GM19238 (cell line): Measurements from ENCODE around the gene PAGE1.
"Not testable (repeated sequence)": the region's sequence is repeated elsewhere in the genome, so short reads cannot be mapped to it uniquely, and the experiment has no call there.

Experiments
- DNase-seq: peaks from one replicate; pipeline ENCODE4 v3.0.0; 2011; ENCODE audit warnings: low spot score; ENCODE audit not compliant: insufficient read length

PAGE1 gene, protein sequence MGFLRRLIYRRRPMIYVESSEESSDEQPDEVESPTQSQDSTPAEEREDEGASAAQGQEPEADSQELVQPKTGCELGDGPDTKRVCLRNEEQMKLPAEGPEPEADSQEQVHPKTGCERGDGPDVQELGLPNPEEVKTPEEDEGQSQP

DNA sequence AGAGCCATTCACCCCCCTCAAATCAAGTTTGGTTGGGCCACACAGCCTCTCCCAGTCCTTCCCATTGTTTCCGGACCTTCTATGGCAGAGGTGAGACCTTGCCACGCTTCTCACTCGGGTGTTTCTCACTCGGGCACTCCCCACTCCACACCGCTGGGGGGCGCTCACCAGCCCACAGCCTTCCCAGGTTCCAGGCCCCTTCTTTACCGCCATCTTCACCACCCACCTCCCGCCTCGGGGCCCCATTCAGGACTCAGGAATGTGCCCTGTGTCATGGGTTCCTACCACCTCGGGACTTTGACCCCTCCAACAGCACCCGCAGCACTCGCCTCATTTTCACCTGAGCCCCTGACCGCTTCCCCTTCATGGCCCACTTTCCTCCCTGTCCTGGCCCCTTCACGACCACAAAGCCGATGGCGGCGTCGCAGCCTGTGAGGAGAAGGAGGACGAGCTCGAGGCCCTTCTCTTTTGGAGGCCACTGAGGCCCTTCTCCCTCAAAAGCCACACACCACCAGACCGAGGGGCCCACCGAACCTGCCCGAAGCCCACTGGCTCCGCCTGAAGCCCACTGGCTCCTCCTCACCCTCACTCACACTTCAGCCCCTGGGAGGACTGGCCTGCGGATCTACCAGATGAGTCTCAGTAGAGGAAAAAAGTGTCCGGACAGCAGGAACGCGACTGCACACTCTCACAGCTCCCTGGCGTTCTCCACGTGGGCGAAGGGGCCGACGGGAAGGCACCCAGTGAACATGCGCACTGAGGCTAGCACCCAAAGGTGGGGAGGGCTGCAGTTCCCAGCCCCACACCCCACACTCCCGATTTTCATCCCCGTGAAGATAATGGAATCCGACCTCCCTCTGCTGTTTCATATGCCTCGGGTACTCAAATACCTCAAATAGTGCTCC is at the start of gene PAGE1:
Gene PAGE1, minus strand, starts transcription at position 709 of the 905 bp plus-strand sequence. CDS start 1,214 bp downstream, outside the sequence.
- DNase-seq, result no peak

DNA sequence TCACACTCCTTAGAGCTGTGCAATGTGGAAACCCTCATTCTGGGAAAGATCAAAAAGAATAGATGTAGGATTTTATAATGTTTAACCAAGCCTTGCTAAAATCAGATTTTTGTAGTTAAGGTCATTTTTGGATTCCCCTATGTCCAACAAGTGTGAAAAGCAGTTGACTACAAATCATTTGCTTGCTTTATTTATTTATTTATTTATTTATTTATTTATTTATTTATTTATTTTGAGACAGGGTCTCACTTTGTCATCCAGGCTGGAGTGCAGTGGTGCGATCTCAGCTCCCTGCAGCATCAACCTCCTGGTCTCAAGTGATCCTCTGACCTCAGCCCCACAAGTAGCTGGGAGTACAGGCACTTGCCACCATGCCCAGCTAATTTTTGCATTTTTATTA is 45.7 kb upstream of the PAGE1 start:
- not testable (repeated sequence) for DNase-seq

DNA sequence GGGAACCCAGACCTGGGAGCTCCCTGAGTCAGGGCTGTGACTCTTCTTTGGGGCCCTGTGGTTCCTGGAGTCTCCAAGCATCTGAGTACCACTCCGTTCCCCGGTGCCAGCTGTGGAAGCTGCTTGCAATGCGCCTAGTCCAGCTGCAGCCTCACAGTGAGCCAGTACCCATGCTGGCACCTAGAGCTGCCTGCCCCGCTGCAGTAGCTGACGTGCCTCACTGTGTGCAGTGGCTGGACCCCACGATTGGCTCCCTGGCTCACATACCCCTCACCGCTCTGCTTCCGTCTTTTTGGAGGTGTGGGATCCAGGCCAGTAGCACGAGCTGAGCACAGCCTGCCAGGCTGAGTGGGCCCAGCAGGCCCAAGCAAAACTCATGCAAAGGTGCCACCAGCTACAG is 32.1 kb upstream of the PAGE1 start:
- no peak for DNase-seq

DNA sequence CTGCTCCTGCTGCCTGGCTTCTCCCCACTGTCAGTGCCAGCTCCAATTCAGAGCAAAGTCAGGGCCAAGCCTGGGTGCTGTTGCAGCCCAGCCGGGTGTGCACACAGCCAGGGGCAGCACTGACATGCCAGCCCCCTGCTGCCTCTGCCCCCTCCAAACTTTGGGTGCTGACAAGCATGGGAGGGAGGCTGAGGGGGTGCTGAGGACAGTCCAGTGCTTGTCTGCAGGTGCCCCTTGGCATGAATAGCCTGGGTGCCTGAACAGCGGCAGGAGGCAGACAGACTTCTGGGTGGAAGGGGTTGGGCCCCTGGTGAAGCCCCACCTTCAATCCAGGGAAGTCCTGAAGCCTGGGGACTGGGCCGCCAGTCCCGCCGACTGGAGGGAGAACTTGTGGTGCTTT is 31.2 kb upstream of the PAGE1 start:
- no peak for DNase-seq

DNA sequence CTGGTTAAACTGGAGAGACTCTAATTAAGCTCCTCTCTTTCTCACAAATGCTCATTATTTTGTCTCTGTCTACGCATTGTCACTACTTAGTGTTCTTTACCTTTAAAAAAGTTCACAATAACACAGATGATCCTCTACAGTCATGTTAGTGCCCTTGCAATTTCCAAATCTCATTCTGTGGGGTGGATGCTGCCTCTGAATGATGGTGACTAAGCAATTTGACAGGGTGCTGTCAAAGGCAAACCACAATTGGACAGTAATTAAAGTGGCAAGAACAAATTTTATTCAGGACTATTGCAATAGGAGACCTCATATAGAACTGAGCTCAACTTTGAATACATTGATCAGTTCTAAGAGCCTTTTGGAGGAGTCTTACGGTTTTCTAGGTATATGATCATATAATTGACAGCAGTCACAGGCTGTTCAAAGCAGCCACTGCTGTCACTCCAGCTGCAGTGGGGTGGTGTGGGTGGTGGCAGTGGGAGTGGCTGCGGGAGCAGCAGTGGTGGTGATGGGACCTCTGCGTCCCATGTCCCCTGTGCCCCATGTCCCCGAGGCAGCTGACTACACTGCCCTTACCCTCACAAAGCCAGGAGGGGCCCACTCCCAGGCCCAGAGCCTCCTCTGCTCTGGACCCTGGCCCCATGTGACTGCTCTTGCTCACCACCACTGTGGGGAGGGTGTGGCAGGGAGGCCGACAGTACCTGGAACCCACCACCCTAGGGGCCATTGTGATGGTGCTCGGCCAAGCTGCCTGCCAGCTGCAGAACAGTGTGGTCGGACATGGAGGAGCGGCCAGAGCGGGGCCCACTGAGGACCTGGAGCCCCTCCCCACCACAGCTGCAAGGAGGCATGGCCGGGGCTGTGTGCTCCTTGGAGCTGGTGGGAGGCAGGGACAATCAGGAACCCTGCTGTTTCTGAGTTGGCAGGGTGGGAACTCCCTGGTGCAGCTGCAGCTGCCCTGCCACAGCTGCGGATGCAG is 30.4 kb upstream of the PAGE1 start:
- DNase-seq, result no peak

DNA sequence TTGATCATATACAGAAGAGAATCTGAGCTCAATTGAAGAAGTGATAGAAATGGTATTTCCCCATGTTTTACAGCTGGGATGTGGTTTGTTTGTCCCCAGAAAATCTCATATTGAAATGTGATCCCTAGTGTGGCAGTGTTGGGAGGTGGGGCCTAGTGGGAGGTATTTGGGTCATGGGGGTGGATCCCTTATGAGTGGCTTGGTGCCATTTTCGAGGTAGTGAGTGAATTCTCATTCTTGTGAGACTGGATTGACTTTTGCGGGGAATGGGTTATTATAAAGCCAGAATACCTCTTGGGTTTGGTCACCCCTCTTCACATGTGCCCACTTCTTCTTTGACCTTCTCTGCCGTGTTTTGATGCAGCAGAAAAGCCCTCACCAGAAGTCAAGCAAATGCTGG is 29.6 kb upstream of the PAGE1 start:
- no peak for DNase-seq

DNA sequence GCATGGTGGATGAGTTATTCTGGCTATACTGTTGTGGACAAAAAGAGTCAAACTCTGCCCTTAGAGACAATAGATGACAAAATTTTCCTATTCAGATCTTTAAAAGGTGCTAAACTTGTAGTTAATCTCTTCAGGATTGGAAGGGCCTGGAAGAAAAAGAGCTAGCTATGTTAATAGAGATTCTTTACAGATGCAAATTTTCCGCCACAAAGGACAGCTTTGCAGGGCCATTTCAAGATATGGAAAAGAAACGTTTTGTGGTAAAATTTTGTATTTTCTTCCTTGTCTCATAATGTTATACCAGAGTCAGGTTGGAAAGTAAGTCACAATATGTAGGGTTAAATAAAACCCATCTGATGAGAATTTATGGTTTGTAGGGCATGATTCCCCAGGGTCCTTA is 24.3 kb upstream of the PAGE1 start:
- not testable (repeated sequence) for DNase-seq

DNA sequence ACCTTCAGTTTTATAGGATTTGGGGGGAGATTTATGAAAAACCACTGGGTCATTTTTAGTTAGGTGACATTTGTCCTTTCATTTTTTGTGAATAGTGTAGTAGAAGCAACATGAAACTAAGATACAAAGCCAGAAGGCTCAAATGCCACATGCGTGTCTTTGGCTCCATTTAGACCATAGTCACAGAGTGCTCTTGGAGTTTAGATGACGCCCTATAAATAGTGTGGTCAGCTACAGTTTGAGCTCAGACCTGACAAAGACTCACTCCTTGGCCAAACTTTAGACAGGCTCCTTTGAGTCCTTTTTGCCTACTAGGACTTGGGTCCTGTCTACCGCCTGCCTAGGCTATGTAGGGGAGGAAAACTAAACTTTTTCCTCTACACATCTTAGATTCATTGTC is 16.8 kb upstream of the PAGE1 start:
- no peak for DNase-seq

DNA sequence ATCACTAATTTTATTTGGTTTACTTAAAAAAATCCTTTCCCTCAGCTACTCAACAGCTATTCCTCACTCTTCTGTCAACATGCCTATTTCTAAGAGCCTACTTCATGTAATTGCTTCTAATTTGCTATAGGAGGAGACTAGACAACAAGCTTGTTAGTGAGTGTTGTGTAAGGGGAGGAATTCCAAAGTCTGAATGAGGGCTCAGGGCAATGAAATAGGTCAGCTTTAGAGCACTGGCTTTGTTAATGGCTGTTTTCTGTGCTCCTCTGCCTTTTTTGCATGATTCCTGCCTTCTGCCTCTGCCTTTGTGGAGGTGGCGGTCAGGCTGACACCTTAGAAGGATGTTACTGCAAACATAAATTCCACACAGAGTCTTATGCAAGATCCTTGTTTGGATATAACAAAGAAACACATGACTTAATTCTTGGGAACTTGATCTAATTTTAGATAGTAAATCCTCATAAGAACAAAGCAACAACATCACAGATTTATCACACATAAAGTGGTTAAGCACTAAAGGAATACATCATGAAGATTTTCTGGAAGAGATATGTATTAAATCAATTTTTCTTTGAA is 15.0 kb upstream of the PAGE1 start:
- DNase-seq, result no peak

DNA sequence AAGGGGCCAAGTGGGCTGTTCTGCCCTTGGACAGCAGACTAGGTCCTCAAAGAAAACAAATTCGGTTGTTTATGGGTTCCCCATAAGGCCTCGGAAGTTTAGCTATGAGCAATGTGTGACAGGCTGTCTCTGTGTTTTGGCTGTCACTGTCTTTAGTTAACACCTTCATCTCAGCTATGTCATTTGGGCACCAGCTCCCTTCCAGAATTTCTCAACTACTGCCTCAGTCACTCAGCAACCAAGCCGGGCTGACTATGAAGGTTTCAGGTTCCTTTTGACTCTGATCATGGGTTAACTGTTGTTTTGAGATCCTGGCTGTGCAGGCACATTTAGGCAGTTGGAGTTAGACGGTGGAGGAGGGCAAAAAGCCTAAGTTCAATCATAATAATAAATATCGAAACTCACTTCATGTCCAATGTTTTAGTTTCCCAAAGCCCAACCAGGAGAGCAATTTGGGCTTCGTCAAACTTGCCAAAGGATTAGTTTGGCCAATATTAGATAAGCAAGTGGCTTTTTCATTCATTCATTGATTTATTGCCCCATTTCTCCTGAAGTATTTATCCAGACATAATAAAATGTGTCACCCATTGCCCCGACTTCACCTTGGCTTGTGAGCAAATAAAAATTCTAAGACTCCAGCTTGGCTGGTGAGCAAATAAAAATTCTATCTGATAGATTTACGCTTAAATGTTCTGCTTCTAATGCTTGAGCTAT is 9.1 kb upstream of the PAGE1 start:
- DNase-seq, result no peak

DNA sequence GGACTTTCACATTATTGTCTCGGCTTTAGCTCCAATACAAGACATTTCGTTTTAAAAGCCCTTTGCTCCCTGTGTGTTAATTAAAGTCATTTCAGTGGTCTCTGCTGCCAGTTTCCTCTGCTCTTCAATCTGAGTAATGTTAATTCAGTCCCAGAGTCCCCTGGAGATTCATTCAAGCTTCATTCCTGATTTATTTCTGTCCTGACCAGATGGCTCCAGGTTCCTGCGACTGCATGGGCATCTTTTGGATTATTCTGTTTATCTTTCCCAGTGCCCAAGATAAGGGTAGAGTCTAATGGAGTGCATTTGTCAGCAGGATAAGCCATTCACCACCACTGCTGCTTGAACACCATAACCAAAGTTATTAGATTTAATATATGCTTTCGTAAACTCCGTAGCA is 6.1 kb upstream of the PAGE1 start:
- no peak for DNase-seq

DNA sequence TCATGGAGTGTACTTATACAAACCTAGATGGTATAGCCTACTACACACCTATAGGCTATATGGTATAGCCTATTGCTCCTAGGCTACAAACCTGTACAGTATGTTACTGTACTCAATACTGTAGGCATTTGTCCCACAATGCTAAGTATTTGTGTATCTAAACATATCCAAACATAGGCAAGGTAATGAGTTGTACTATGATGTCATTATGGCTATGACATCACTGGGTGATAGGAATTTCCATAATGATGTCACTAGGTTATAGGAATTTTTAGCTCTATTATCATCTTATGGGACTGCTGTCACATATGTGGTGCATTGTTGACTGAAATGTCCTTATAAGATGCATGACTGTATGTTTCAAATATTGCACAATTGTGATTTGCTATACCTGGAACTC is 5.5 kb upstream of the PAGE1 start:
- no peak for DNase-seq

DNA sequence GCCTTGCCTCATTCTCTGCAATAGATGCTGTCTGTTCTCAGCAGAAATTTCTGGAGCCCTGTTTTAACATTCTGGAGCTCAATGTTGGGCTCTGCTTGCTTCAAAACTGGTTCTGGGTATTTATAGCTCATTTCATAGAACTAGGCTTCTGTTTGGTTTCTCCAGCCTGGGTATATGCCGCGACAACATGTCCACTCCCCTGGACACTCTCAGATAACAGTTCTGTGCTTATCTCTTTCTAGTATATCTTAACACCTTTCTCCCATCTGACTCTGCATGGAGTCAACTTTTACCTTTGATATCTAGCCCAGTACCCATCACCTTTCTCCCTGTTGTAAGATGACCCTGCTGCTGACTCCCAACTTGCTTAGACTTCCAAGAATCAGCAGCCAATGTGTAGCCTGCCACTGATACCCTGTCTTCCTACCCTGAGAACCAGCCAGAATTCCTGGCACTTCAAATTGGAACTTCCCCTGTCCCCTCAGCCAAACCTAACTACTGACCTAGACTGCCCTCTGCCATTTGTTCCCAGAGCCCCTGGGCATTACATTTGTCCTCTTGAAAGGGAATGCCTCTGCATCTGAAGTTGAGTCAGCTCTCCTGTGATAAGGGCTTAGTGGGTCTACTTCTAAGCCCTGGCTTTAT is 20.6 kb downstream of the PAGE1 start:
- no peak for DNase-seq

DNA sequence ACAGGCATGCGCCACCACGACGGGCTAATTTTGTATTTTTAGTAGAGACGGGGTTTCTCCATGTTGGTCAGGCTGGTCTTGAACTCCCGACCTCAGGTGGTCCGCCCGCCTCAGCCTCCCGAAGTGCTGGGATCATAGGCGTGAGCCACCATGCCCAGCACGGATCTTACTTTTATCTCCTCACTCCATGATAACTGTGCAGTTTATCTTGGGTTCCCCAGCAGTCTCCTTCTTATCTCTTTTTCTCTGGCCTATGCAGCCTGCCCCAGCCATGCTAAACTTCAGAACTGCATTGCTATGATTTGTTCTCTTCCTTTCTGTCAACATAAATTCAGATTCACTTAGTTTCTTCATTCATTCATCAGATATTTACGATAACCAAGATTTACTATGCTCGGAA is 22.4 kb downstream of the PAGE1 start:
- no peak for DNase-seq

DNA sequence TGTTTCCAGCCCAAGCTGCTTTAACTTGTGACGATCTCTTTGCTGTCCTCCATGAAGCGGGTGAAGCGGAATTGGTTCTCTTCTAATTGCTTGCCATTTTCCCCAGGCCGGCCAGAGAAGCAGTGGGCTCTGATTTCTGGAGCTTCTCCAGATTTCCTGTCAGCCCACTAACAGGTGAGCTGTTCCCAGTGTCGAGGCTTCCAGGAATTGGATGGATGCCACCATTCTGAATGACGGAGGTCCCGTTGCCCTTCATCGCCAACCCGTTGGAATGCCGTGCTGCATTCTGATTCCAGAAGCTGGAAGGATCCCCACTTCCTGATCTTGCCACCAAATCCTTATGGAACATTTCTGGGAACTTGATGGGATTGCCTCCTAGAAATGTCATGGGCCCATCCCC is 31.0 kb downstream of the PAGE1 start:
- no peak for DNase-seq

DNA sequence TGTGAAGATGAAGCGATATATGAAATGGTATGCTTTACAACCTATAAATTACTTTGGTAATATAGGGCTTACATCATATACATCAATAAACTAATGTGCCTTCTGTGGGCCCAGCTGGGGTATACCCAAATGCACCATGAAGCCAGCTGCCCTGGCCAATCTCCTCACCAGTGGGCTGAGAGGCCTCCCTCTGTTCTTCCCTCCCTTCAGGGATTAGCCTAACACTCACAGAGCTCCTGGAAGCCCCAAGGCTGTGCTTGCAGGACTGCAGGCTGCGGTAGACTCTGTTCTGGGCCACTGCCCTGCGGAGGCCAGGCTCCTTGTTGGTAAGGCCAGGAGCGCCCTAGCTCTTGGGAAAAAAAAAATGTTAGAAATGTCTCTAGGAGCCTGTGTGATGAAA is 33.9 kb downstream of the PAGE1 start:
- DNase-seq, result no peak

DNA sequence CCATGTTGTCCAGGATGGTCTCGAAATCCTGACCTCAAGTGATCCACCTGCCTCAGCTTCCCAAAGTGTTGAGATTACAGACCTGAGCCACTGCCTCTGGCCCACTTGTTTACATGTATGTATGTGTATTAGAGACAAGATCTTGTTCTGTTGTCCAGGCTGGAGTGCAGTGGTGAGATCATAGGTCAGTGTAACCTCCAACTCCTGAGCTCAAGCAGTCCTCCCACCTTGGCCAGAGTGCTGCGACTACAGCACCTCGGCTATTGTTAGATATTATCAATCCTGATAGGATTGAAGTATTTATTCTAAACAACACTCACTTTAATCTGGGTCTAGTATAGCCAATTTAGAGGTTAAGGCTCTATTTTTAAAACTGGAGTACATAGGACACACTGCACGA is 36.0 kb downstream of the PAGE1 start:
- no peak for DNase-seq

DNA sequence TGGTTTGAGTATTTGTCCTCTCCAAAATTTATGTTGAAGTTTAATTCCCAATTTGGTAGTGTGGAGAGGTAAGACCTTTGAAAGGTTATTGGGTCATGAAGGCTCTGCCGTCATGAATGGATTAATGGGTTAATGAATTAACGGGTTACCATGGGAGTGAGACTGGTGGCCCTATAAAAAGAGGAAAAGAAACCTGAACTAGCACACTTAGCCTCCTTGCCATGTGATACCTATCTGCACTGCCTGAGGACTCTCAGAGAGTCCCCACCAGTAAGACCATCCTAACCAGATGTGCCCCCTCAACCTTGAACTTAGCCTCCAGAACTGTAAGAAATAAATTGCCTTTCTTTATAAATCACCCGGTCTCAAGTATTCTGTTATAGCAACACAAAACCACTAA is 39.3 kb downstream of the PAGE1 start:
- no peak for DNase-seq

DNA sequence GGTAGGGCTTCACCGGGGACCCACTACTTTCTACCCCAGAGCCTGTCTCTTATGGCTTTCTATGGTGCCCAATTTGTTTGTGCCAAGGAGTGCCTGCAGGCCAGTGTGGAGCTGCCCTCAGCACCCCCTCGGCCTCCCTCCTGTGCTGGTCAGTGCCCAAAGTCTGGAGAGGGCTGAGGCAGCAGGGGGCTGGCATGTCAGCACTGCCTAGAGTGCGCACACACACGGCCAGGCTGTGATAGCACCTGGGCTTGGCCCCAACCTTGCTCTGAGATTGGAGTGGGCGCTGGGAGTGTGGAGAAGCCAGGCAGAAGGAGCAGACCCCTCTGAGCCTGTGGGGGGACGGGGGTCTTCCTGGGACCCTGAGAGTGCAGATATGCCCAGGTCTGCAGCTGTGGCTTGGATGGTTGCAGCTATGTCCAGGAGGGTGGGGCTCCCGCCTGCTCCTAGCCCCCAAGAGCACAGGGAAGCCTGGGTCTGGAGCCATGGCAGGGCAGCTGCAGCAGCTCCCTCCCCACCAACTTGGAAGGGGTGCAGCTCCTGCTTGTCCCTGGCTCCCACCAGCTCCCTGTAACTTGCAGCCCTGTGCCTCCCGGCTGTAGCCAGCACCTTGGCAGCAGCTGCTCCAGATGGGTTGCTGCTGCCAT is 50.7 kb downstream of the PAGE1 start:
- DNase-seq, result no peak
